ENCODE results near the gene DDB1.

Gene DDB1

DNA sequence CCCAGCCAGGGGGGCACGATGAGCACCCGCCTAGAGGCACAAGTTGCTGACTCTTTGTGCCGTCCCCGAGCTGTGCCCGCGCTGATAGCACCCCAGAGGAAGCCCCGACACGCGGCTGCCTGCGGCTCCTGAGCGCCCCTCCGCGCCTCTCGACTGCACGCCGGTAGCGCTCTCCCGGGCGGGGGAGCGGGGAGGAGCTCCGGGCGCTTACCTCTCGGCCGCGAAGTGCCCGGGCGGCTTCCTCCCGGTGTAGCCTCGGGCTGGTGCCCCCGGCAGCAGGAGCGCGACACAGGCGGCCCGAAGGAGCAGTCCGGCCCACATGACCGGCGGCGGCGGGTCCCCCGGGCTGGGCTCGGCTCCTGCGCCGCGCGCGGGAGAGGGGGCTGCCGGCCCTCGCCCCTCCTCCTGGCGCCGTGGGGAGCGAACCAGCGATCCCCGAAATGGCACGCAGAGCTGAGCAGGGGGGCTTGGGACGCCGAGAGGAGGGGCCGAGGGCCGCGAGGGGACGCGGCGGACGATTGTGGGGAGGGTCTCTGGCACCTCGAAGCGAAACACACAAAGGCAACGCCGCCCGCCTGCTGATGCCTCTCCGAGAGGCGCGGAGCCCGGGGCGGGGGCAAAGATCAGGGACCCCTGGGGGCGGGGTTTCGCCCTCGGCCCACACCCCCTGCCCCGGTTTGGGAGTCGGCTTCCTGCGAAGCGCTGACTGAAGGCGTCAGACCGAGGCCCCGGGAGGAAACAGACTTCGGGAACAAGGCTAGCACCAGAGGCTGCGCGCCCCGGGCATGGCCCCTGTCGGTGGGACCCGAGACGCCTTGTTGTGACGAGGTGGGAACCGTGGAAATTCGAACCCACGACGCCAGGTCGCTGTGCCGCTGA lies 37.9 kb downstream of the DDB1 start, which contains the start of gene VWCE:
TSS of gene VWCE (minus strand) at position 600 of the 879 bp plus-strand sequence. CDS start at position 321, 279 bp downstream.
- no peak for DNase-seq (ENCODE audit: low spot score)

- no peak for DNase-seq (ENCODE audit: low spot score)
Measured at GRCh38 chr11:61293867-61294716, 38.8 kb downstream of the DDB1 start.

DNA sequence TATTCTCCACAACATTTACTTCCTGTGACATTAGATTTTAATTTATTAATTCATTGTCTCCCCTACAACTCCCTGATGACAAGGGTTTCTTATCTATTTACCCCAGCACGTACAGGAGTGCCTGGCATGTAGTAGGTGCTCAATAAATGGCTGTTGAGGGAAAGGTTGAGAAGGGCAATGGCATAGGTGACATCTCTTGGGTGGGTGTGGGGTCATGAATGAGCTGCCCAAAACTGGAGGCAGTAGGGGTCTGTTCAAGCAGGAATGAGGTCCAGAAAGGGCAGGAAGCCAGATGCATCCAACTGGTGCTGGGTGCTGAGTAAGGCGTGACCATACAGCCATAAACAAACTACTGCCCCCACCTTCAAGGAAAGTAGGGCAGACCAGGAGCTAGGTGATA lies 40.5 kb downstream of the DDB1 start:
- no peak for DNase-seq (ENCODE audit: low spot score)

GRCh38 chr11:61290905-61291690 lies 41.8 kb downstream of the DDB1 start:
- no peak for DNase-seq (ENCODE audit: low spot score)

GRCh38 chr11:61287338-61287977 lies 45.4 kb downstream of the DDB1 start:
- no peak for DNase-seq (ENCODE audit: low spot score)

- no peak for DNase-seq (ENCODE audit: low spot score)
Measured at GRCh38 chr11:61283613-61284012, 49.3 kb downstream of the DDB1 start.

GRCh38 chr11:61281581-61282250 lies 51.2 kb downstream of the DDB1 start:
- no peak for DNase-seq (ENCODE audit: low spot score)

- no peak for DNase-seq (ENCODE audit: low spot score)
Measured at GRCh38 chr11:61280883-61281580, 51.9 kb downstream of the DDB1 start.

GRCh38 chr11:61279934-61280659 lies 52.8 kb downstream of the DDB1 start:
- DNase-seq (ENCODE audit: low spot score), result no peak

- no peak for DNase-seq (ENCODE audit: low spot score)
Measured at GRCh38 chr11:61278001-61278470, 54.9 kb downstream of the DDB1 start.

DNA sequence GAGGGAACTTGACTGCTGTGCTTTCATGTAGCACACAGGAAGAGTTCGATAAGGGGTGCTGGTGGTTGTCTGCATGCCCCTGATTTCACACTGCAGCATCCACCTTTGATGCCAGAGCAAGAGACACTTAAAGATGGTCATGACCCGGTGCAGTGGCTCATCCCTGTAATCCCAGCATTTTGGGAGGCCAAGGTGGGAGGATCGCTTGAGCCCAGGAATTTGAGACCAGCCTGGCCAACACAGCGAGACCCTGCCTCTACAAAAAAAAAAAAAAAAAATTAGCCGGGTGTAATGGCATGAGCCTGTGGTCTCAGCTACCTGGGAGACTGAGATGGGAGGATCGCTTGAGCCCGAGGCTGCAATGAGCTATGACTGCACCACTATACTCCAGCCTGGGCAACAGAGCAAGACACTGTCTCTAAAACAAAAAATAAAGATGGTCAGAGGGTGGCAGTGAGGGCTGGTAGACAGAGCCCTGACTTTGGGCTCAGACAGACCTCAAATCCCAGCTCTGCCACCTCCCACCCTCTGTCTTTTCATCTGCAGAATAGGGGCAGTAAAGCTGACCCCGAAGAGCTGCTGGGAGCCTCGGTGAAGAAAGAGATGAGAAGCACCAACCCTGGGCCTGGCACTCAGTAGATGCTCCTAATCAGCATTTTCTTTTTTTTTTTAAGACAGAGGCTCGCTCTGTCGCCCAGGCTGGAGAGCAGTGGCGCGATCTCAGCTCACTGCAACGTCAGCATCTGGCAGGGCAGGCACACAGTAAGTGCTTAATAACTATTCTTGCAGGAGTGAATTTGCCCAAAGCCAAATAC lies 55.5 kb downstream of the DDB1 start:
- DNase-seq (ENCODE audit: low spot score), result no peak

DNA sequence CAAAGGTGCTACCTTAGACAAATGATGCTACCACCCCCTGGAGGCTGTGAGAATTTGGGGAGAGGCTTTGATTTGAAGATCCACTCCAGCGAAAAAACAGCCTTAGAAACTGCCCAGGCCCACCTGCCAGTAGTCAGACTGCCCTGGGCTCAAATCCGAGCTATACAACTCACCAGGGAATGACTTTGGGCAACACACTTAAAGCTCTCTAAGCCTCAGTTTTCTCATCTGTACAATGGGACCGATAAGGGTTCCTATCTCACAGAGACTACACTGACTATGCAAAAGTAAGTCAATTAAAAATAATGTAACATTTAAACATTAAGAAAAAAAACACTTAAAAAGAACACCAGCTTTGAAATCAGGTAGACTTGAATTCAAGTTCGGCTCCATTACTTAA lies 57.7 kb downstream of the DDB1 start:
- DNase-seq (ENCODE audit: low spot score), result no peak

- no peak for DNase-seq (ENCODE audit: low spot score)
Measured at GRCh38 chr11:61274084-61274483, 58.8 kb downstream of the DDB1 start.

- DNase-seq (ENCODE audit: low spot score), result peak; percentile 31
Measured at GRCh38 chr11:61273178-61274078, 59.5 kb downstream of the DDB1 start.

- no peak for DNase-seq (ENCODE audit: low spot score)
Measured at GRCh38 chr11:61272731-61273130, 60.2 kb downstream of the DDB1 start.

DNA sequence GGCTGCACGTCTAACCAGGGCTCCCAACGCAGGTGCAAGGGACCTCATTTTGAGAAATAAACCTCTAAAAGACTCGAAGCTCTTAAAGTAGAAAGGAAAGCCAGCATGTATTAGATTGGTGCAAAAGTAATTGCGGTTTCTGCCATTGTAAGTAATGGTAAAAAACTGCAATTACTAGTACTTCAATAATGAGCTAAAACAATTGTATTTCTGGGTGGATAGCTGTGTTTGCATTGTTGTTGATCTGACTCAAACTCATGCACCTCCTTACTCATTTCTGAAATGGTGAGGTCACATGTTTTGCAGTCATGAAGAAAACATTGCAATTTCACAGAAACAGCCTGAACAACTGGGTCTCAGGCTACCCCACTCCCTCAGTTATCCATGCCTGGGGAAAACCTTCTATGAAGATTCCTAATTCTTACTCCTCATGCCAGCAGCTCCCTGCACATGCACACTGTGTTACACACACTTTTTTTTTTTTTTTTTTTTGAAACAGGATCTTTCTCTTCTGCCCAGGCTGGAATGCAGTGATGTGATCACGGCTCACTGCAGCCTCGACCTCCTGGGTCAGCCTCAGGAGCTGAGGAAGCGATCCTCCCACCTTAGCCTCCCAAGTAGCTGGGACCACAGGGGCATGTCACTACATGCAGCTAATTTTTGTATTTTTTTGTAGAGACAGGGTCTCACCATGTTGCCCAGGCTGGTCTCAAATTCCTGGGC lies 62.4 kb downstream of the DDB1 start:
- no peak for DNase-seq (ENCODE audit: low spot score)

Measured in pons (tissue), 1 donor.